GM12878 (cell line): Measurements from ENCODE around the gene CDH16. TPM values are rescaled to one million over a fixed set of nuclear protein-coding genes. Genes with fewer than 3 reads are reported as not detected.
"Not testable (repeated sequence)": the region's sequence is repeated elsewhere in the genome, so short reads cannot be mapped to it uniquely, and the experiment has no call there.

Source experiments
- ATAC-seq: fragments of 200-7000 bp; cut with Tn5 transposase; 3 replicates; pipeline ENCODE4 v1.9.1; 2020; ENCODE audit warnings: mild to moderate bottlenecking, moderate library complexity
- BruUV-seq: library from RNA; stranded (reverse); fragments of 400-500 nt; replicated peaks from 2 replicates; lab custom pipeline; 2021; lab: Mats Ljungman, UMichigan
- CTCF ChIA-PET: fragments of 300-600 bp; sonication (Branson Sonifier 250); formaldehyde crosslinking; extraction: SDS; loops from one replicate; lab custom pipeline; 2021; ENCODE audit warnings: inconsistent platforms; lab: Yijun Ruan, JAX
- POLR2A ChIA-PET: fragments of 350-600 bp; formaldehyde crosslinking; extraction: SDS; loops from one replicate; lab custom pipeline; 2021; ENCODE audit warnings: inconsistent platforms; lab: Charles Lee
- RAD21 ChIA-PET: fragments of 300-600 bp; sonication (Branson Sonifier 250); formaldehyde crosslinking; loops from one replicate; lab custom pipeline; 2023; ENCODE audit warnings: antibody characterized with exemption; ENCODE audit not compliant: unreplicated experiment; lab: Charles Lee
- SMC1A ChIA-PET: fragments of 300-600 bp; sonication (Branson Sonifier 250); formaldehyde crosslinking; loops from one replicate; lab custom pipeline; 2023; ENCODE audit not compliant: unreplicated experiment, uncharacterized antibody; lab: Charles Lee
- DNase-seq: peaks from one replicate; pipeline ENCODE4 v3.0.0-alpha.2; 2011; ENCODE audit warnings: low read depth, low spot score
- FAIRE-seq: peaks from 3 replicates; lab custom pipeline; 2011; peaks lifted over from hg19 to GRCh38; lab: Jason Lieb, UNC
- H2AFZ ChIP-seq: 2 replicates; pipeline ENCODE4 v1.6.0; 2011; ENCODE audit warnings: low read depth, low read length, control low read depth; ENCODE audit not compliant: control insufficient read depth
- H3K27ac ChIP-seq: 2 replicates; pipeline ENCODE4 v1.5.1; 2011; ENCODE audit warnings: control low read depth; ENCODE audit not compliant: control insufficient read depth, insufficient read depth
- H3K27me3 ChIP-seq, 2 experiments: replicated peaks in 1 of 2; 2 replicates each; pipeline versions ENCODE4 v1.6.0 to v1.6.1; 2011; ENCODE audit warnings: low read length in 1 of 2; ENCODE audit not compliant: control insufficient read depth in 2 of 2, insufficient read depth in 2 of 2
- H3K36me3 ChIP-seq, 2 experiments: 2 replicates each; pipeline ENCODE4 v1.5.1; 2011; ENCODE audit warnings: low read length in 1 of 2; ENCODE audit not compliant: control insufficient read depth in 2 of 2, insufficient read depth in 2 of 2
- H3K4me1 ChIP-seq: 2 replicates; pipeline ENCODE4 v1.6.1; 2011; ENCODE audit warnings: mild to moderate bottlenecking, low read length, moderate library complexity, mixed read lengths; ENCODE audit not compliant: control insufficient read depth, insufficient read depth
- H3K4me2 ChIP-seq: 2 replicates; pipeline ENCODE4 v1.6.0; 2011; ENCODE audit warnings: control low read depth; ENCODE audit not compliant: control insufficient read depth, insufficient read depth
- H3K4me3 ChIP-seq: fragments of 200-600 bp; sonication (generic); 2 replicates; pipeline ENCODE4 v1.5.1; 2016
- H3K79me2 ChIP-seq: 2 replicates; pipeline ENCODE4 v1.6.0; 2011; ENCODE audit warnings: low read length; ENCODE audit not compliant: control insufficient read depth, insufficient read depth
- H3K9ac ChIP-seq: 2 replicates; pipeline ENCODE4 v1.8.0; 2011; ENCODE audit warnings: low read length, control low read depth, mixed read lengths; ENCODE audit not compliant: control insufficient read depth, insufficient read depth
- H3K9me3 ChIP-seq: replicated peaks from 3 replicates; pipeline ENCODE4 v1.5.1; 2011; ENCODE audit warnings: mild to moderate bottlenecking, low read length; ENCODE audit not compliant: control insufficient read depth, insufficient read depth
- H4K20me1 ChIP-seq: 2 replicates; pipeline ENCODE4 v1.6.0; 2011; ENCODE audit not compliant: control insufficient read depth, insufficient read depth
- HDGF ChIP-seq: fragments of 450-650 bp; IDR thresholded peaks from 2 replicates; pipeline ENCODE4 v1.6.1; 2016; ENCODE audit warnings: antibody characterized with exemption
- IRF4 ChIP-seq: IDR thresholded peaks from 2 replicates; pipeline ENCODE4 v1.6.1; 2011; ENCODE audit warnings: low read depth, low read length
- JUNB ChIP-seq: IDR thresholded peaks from 2 replicates; pipeline ENCODE4 v1.6.1; 2016; ENCODE audit warnings: antibody characterized with exemption, mild to moderate bottlenecking
- MXI1 ChIP-seq: fragments of 150-350 bp; IDR thresholded peaks from 2 replicates; pipeline ENCODE4 v1.6.1; 2011; ENCODE audit warnings: low read depth, mild to moderate bottlenecking, inconsistent platforms, low read length, improper control_type of control experiment
- MYC ChIP-seq: IDR thresholded peaks from 2 replicates; pipeline ENCODE4 v1.6.1; 2011; ENCODE audit warnings: mild to moderate bottlenecking, low read length, moderate library complexity, inconsistent platforms; ENCODE audit not compliant: insufficient read depth, insufficient replicate concordance, insufficient read length, severe bottlenecking
- NFYB ChIP-seq: IDR thresholded peaks from 2 replicates; pipeline ENCODE4 v1.6.1; 2011; ENCODE audit warnings: low read depth, mild to moderate bottlenecking, low read length, improper control_type of control experiment, moderate library complexity; ENCODE audit not compliant: insufficient read depth
- NRF1 ChIP-seq: conservative IDR thresholded peaks from 2 replicates; pipeline ENCODE4 v1.6.1; 2011; ENCODE audit warnings: mild to moderate bottlenecking, low read depth, low read length, improper control_type of control experiment
- WGBS: methylation state at CpG from one replicate; pipeline ENCODE4 v1.1.6; 2016; ENCODE audit warnings: low lambda C conversion rate; ENCODE audit not compliant: insufficient replicate concordance, insufficient coverage; ENCODE audit errors: missing lambda C conversion rate; 5-methylcytosine and 5-hydroxymethylcytosine counted together
- in situ Hi-C: fragments of 300-500 bp; cut with MboI; formaldehyde crosslinking; loops from 9 replicates; pipeline ENCODE4 v1.14.3; 2018; ENCODE audit warnings: mixed read lengths
- intact Hi-C: fragments of 100-400 bp; cut with micrococcal nuclease; formaldehyde crosslinking; loops from one replicate; pipeline ENCODE4 v1.14.2; 2022; ENCODE audit not compliant: unreplicated experiment
- polyA plus RNA-seq, 11 experiments: library from polyadenylated mRNA; depleted of rRNA in 4 of 11; unstranded in 6 of 11; stranded (reverse) in 5 of 11; fragments of >200 nt; fragmentation: Nextera tagmentation in 4 of 11; fragmentation: Illumina TruSeq in 1 of 11; extraction: Ambion mirVana in 4 of 11; extraction: Trizol in 1 of 11; gene quantifications; 1 replicate in 1 of 11; 2 replicates in 10 of 11; pipeline versions ENCODE4 v1.2.1 to v1.2.3, GENCODE V29; 2011 to 2016; ENCODE audit warnings: inconsistent platforms in 2 of 11, missing spikeins in 2 of 11, low read depth in 1 of 11
- total RNA-seq, 4 experiments: library from RNA; depleted of rRNA in 3 of 4; stranded (reverse); fragments of >200 nt in 3 of 4; fragmentation: Illumina TruSeq in 1 of 4; extraction: Trizol in 1 of 4; gene quantifications; 2 replicates each; pipeline versions ENCODE4 v1.2.1 to v1.2.3, GENCODE V29; 2013 to 2021
- TF ChIP-seq, protein P1 (sequence below): fragments of 450-650 bp; IDR thresholded peaks from 2 replicates; pipeline ENCODE4 v1.6.1; 2017; ENCODE audit warnings: low read depth, mild to moderate bottlenecking, moderate library complexity
- TF ChIP-seq, protein P2 (sequence below): fragments of 450-650 bp; IDR thresholded peaks from 2 replicates; pipeline ENCODE4 v1.6.1; 2014; ENCODE audit warnings: mild to moderate bottlenecking
- TF ChIP-seq, protein P3 (sequence below): fragments of 450-650 bp; IDR thresholded peaks from 2 replicates; pipeline ENCODE4 v1.6.1; 2017; ENCODE audit warnings: mild to moderate bottlenecking

The CDH16 gene
- total and polyA plus RNA-seq, 10 of the 15 experiments (the other 5 are each of a cell fraction or from before 2014, with no cell fraction given), result 0.05 TPM; not detected in 9

DNA sequence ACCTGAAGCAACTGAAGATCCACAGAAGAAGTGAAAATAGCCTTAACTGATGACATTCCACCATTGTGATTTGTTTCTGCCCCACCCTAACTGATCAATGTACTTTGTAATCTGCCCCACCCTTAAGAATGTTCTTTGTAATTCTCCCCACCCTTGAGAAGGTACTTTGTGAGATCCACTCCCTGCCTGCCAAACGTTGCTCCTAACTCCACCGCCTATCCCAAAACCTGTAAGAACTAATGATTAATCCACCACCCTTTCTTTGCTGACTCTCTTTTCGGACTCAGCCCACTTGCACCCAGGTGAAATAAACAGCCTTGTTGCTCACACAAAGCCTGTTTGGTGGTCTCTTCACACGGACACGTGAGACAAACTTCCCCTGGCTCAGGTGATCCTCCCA, 22.0 kb downstream of the CDH16 start:
- BruUV-seq, ATAC-seq, H3K4me3 ChIP-seq, H3K9ac ChIP-seq, DNase-seq, H3K27me3 ChIP-seq, H3K27ac ChIP-seq, FAIRE-seq, H2AFZ ChIP-seq, H3K36me3 ChIP-seq, H4K20me1 ChIP-seq, POLR2A ChIA-PET, H3K9me3 ChIP-seq, H3K4me2 ChIP-seq, intact Hi-C loops, in situ Hi-C loops, H3K79me2 ChIP-seq, H3K4me1 ChIP-seq: not testable (repeated sequence)
- SMC1A ChIA-PET, result interaction anchor here (3.0 kb wide), 1 partner anchor 32 kb away, joined by 9 read pairs; no protein-coding TSS in a partner anchor
- RAD21 ChIA-PET, result interaction anchor here (1.9 kb wide), 1 partner anchor 32 kb away, joined by 6 read pairs; no protein-coding TSS in a partner anchor
- CTCF ChIA-PET, result interaction anchor here (0.6 to 9.7 kb wide), 2 partner anchors 26 to 29 kb away, joined by 3 to 77 read pairs; partner anchors contain the start of gene RRAD
- WGBS, result 41% methylated on average over 5 of the region's 5 CpGs

DNA sequence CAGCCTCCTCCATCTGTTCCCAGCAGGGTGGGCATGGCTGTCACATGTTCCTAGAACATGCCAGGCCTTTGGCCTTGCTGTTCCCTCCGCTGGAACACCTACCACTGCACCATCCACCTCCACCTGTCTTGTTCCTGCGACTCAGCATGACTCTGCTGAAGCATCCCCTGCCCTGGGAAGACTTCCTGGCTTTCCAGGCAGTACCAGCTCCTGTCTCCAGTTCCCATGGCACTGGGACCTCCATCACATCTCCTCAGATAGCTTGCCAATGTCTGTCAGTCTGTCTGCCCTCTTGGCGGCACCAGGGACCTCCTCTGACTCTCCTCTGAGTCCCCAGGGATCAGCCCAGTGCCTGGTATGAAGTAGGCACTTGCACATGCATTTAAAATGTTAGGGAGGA, 22.7 kb downstream of the CDH16 start:
- no peaks in the 10 kb centered on the region for H3K27me3 ChIP-seq
- intact Hi-C loops, result loop anchor here (1.0 kb wide), 2 partner anchors 32 to 51 kb away; no protein-coding TSS in a partner anchor
- 54% methylated on average over 3 of the region's 3 CpGs for WGBS
- no peaks in the 10 kb centered on the region for H3K79me2 ChIP-seq
- ATAC-seq (no peak), DNase-seq (no peak), FAIRE-seq (no peak)
- H3K27ac ChIP-seq, result no peak overlapping the region
- BruUV-seq, result no TSS peak
- no peak overlapping the region for H3K4me3 ChIP-seq
- RAD21 ChIA-PET, result interaction anchor here (1.0 to 1.9 kb wide), 6 partner anchors 15 to 258 kb away, joined by 3 to 6 read pairs (median 4); partner anchors contain the start of gene PDP2
- no peaks in the 10 kb centered on the region; the same call in 1 of the 2 replicates for H3K4me1 ChIP-seq
- POLR2A ChIA-PET, result interaction anchor here (1.0 kb wide), 1 partner anchor 14 kb away, joined by 3 read pairs; no protein-coding TSS in a partner anchor
- CTCF ChIA-PET, result interaction anchor here (0.6 to 9.7 kb wide), 10 partner anchors 12 to 89 kb away, joined by 3 to 77 read pairs (median 5); partner anchors contain the start of gene RRAD
- H4K20me1 ChIP-seq, result no peaks in the 10 kb centered on the region
- H3K36me3 ChIP-seq, result no peaks in the 10 kb centered on the region
- in situ Hi-C loops, result no loop called here
- SMC1A ChIA-PET, result interaction anchor here (1.3 to 3.0 kb wide), 2 partner anchors 10 to 33 kb away, joined by 4 to 9 read pairs; no protein-coding TSS in a partner anchor
- no peak overlapping the region for H3K9ac ChIP-seq
- H3K4me2 ChIP-seq, result no peak overlapping the region
- H2AFZ ChIP-seq, result no peak overlapping the region
- no peaks in the 10 kb centered on the region for H3K9me3 ChIP-seq
- no peak for TF ChIP-seq IRF4
- TF ChIP-seq MXI1, result no peak
- no peak for TF ChIP-seq HDGF
- TF ChIP-seq JUNB, result no peak
- TF ChIP-seq NFYB, result no peak
- TF ChIP-seq MYC, result no peak
- TF ChIP-seq NRF1, result no peak
- TF ChIP-seq, protein P1, sequence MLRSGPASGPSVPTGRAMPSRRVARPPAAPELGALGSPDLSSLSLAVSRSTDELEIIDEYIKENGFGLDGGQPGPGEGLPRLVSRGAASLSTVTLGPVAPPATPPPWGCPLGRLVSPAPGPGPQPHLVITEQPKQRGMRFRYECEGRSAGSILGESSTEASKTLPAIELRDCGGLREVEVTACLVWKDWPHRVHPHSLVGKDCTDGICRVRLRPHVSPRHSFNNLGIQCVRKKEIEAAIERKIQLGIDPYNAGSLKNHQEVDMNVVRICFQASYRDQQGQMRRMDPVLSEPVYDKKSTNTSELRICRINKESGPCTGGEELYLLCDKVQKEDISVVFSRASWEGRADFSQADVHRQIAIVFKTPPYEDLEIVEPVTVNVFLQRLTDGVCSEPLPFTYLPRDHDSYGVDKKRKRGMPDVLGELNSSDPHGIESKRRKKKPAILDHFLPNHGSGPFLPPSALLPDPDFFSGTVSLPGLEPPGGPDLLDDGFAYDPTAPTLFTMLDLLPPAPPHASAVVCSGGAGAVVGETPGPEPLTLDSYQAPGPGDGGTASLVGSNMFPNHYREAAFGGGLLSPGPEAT, result no peak
- TF ChIP-seq, protein P2, sequence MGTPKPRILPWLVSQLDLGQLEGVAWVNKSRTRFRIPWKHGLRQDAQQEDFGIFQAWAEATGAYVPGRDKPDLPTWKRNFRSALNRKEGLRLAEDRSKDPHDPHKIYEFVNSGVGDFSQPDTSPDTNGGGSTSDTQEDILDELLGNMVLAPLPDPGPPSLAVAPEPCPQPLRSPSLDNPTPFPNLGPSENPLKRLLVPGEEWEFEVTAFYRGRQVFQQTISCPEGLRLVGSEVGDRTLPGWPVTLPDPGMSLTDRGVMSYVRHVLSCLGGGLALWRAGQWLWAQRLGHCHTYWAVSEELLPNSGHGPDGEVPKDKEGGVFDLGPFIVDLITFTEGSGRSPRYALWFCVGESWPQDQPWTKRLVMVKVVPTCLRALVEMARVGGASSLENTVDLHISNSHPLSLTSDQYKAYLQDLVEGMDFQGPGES, result no peak
- TF ChIP-seq, protein P3, sequence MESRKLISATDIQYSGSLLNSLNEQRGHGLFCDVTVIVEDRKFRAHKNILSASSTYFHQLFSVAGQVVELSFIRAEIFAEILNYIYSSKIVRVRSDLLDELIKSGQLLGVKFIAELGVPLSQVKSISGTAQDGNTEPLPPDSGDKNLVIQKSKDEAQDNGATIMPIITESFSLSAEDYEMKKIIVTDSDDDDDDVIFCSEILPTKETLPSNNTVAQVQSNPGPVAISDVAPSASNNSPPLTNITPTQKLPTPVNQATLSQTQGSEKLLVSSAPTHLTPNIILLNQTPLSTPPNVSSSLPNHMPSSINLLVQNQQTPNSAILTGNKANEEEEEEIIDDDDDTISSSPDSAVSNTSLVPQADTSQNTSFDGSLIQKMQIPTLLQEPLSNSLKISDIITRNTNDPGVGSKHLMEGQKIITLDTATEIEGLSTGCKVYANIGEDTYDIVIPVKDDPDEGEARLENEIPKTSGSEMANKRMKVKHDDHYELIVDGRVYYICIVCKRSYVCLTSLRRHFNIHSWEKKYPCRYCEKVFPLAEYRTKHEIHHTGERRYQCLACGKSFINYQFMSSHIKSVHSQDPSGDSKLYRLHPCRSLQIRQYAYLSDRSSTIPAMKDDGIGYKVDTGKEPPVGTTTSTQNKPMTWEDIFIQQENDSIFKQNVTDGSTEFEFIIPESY, result no peak
